ENCODE results near the gene TMEM143. TPM values are rescaled to one million over a fixed set of nuclear protein-coding genes. Genes with fewer than 3 reads are reported as not detected.

The TMEM143 gene
- total and polyA plus RNA-seq, 2 of the 8 experiments (the other 6 are each of a cell fraction or from before 2014, with no cell fraction given), result 14.2 to 19.1 TPM

- DNase-seq (ENCODE audit: low read depth in 1 of 2, low spot score in 2 of 2), result peak; percentile 86 to 98
- Histone ChIP-seq H3K9me3 (ENCODE audit: insufficient read depth in 2 of 2, low read depth in 1 of 2, low read length in 1 of 2) (no peaks in the 10 kb centered on the region), H2BK15ac (ENCODE audit: low read length) (no peak overlapping the region), H4K5ac (ENCODE audit: insufficient read length, low read depth, low read length) (peak overlapping the region; percentile 71), H3K27ac (ENCODE audit: low read depth, low read length) (peak overlapping the region; percentile 92), H2BK12ac (ENCODE audit: low read depth, low read length) (peak overlapping the region; percentile 96), H3K4ac (replicated peaks; ENCODE audit: insufficient read length, low read depth, low read length) (peak overlapping the region; percentile 87), H3K18ac (ENCODE audit: extremely low read depth, low read length) (peak overlapping the region; percentile 93), H2BK5ac (ENCODE audit: low read depth, low read length) (peak overlapping the region; percentile 73), H3K36me3 (ENCODE audit: control insufficient read depth in 2 of 4, insufficient read depth in 4 of 4, low read length in 3 of 4) (no peaks in the 10 kb centered on the region), H3K27me3 (replicated peaks in 1 of 4; ENCODE audit: control insufficient read depth in 3 of 4, extremely low read depth in 1 of 4, insufficient read depth in 3 of 4, low read length in 3 of 4) (peaks cover 0 to 5% (median 2%) of the 10 kb centered on the region in 4 experiments; a peak in 1 of 7 replicates), H2AK5ac (ENCODE audit: low read depth, low read length) (peak overlapping the region; percentile 39; the same call in 1 of the 2 replicates), H2BK120ac (replicated peaks; ENCODE audit: low read depth, low read length) (peak overlapping the region; percentile 77), H4K8ac (ENCODE audit: extremely low read depth, insufficient read depth, low read length) (peak overlapping the region; percentile 95), H2AFZ (ENCODE audit: low read length) (no peak overlapping the region), H3K14ac (ENCODE audit: insufficient read length) (no peak overlapping the region), H3K79me1 (ENCODE audit: low read depth, low read length) (no peaks in the 10 kb centered on the region), H3K4me1 (replicated peaks in 1 of 4; ENCODE audit: control insufficient read depth in 3 of 4, insufficient read depth in 4 of 4, low read length in 3 of 4) (peaks cover 0 to 20% (median 10%) of the 10 kb centered on the region in 4 experiments; a peak in 6 of 7 replicates), H3K23me2 (ENCODE audit: low read depth, low read length) (peaks cover 14% of the 10 kb centered on the region; the same call in 1 of the 2 replicates), H3K4me2 (ENCODE audit: insufficient read depth in 1 of 2, low read depth in 2 of 2, low read length in 2 of 2) (peak overlapping the region; percentile 83 to 94), H3K9ac (replicated peaks in 1 of 4; ENCODE audit: extremely low read depth in 1 of 4, low read depth in 3 of 4, low read length in 3 of 4) (peak overlapping the region; percentile 35 to 85 (median 72)), H3K23ac (ENCODE audit: insufficient read length) (no peak overlapping the region), H3K79me2 (ENCODE audit: control insufficient read depth in 1 of 2, insufficient read depth in 2 of 2, low read length in 2 of 2) (no peaks in the 10 kb centered on the region), H3K4me3 (ENCODE audit: extremely low read depth in 1 of 4, insufficient read depth in 2 of 4, low read depth in 3 of 4, low read length in 4 of 4) (peak overlapping the region; percentile 49 to 81 (median 64)), H4K91ac (replicated peaks; ENCODE audit: insufficient read length, low read length) (peak overlapping the region; percentile 84), H4K20me1 (replicated peaks in 1 of 2; ENCODE audit: control insufficient read depth in 1 of 2, insufficient read depth in 2 of 2, low read length in 2 of 2) (no peaks in the 10 kb centered on the region), H3K56ac (replicated peaks; ENCODE audit: insufficient read length, low read depth, low read length) (peak overlapping the region; percentile 96), H2BK20ac (ENCODE audit: low read length) (no peak overlapping the region)
- POLR2A ChIA-PET (ENCODE audit: partially characterized antibody), result interaction anchor here (0.6 to 8.1 kb wide), 7 partner anchors 9 to 139 kb away, joined by 3 to 35 read pairs (median 3); no protein-coding TSS in a partner anchor
- FAIRE-seq, result no peak
- WGBS, 2 experiments (ENCODE audit: extremely low coverage in 1 of 2, insufficient coverage in 1 of 2, insufficient read length in 1 of 2, insufficient replicate concordance in 2 of 2, low coverage in 1 of 2, low lambda C conversion rate in 2 of 2, missing lambda C conversion rate in 1 of 2), result 5% methylated on average over 50 of the region's 63 CpGs; no CpG with 5 or more reads in 1 of the 2 experiments
- CTCF ChIA-PET (ENCODE audit: partially characterized antibody), result interaction anchor here (0.5 to 4.3 kb wide), 9 partner anchors 8 to 55 kb away, joined by 3 to 28 read pairs (median 6); no protein-coding TSS in a partner anchor
- TF ChIP-seq KDM4A (IDR thresholded peaks at IDR 0.05; ENCODE audit: low read depth, low read length, severe bottlenecking) (peak; percentile 89), RBBP5 (IDR thresholded peaks at IDR 0.05; ENCODE audit: borderline replicate concordance, low read depth, low read length) (peak; percentile 62; the same call in 1 of the 2 replicates), SRF (IDR thresholded peaks at IDR 0.05; ENCODE audit: low read depth, low read length) (no peak), HDAC2 (IDR thresholded peaks at IDR 0.05; ENCODE audit: borderline replicate concordance in 1 of 2, low read depth in 2 of 2, low read length in 2 of 2) (no peak), YY1 (IDR thresholded peaks at IDR 0.05; ENCODE audit: low read depth, low read length) (no peak), USF2 (IDR thresholded peaks at IDR 0.05; ENCODE audit: low read length) (peak; percentile 61; the same call in 1 of the 2 replicates), SUZ12 (IDR thresholded peaks at IDR 0.05; ENCODE audit: low read length) (no peak), NANOG (IDR thresholded peaks at IDR 0.05; ENCODE audit: insufficient read depth, low read depth, low read length, poor library complexity, severe bottlenecking) (no peak)
Measured at GRCh38 chr19:48321622-48322591, 41.8 kb downstream of the TMEM143 start.
